ENCODE measurements around the gene MSGN1. TPM values are rescaled to one million over a fixed set of nuclear protein-coding genes. Genes with fewer than 3 reads are reported as not detected.

The MSGN1 gene
- total and polyA plus RNA-seq, 2 of the 8 experiments (the other 6 are each of a cell fraction or from before 2014, with no cell fraction given) = not detected

DNA sequence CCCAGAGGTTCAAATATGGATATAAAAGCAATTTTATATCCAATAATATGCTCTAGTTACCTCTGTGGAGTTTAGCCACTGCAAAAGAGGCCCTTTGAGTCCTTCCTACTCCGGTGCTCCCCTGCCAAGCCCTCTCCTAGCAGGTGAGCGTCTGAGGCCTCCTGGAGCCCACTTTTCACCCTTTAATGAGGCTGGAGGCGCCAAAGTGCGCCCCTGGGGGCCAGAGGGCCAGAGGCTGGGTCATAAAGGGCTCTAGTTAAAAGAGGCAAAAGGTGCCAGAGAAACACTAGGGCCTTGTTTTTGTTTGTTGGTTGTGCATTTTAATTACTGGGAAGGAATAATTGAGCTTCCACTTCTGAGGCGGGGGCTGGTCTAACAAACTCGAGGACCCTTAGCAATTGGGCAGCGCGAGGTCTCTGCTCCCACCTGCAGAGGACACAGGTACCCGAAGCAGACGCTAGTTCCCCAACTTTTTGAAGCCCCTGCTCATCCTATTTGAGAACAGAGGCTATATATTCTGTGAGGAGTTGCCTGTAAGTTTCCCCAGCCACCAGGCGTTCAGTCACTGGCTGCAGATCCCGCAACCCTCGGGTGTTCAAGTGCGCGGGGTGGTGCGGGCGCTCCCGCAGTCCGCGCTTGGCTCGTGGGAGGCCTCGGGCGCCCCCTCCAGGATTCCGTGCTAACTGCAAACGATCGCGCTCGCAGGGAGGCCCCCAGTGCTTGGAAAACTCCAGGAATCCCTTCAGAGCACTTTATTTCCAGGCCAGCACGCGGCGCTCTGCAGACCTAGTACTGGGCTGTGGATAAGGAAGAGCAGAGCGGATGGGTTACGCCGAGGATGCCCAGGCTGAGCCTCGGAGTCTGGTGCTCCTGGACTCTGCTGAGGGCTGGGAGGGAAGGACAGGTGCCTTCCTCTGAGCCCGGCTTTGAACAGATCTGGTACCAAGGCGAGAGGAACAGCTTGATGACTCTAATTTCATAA is 14.1 kb downstream of the MSGN1 start:
- H3K14ac ChIP-seq (ENCODE audit: insufficient read length) = no peak overlapping the region
- peaks cover 2 to 23% (median 17%) of the 10 kb centered on the region in 4 experiments for H3K27me3 ChIP-seq (replicated peaks in 1 of 4; ENCODE audit: control insufficient read depth in 3 of 4, extremely low read depth in 1 of 4, insufficient read depth in 3 of 4, low read length in 3 of 4)
- DNase-seq (ENCODE audit: low read depth in 1 of 2, low spot score in 2 of 2) (peak; percentile 85 to 99), FAIRE-seq (peak; percentile 86)
- H3K36me3 ChIP-seq (ENCODE audit: control insufficient read depth in 2 of 4, insufficient read depth in 4 of 4, low read length in 3 of 4) = no peaks in the 10 kb centered on the region
- H2BK20ac ChIP-seq (ENCODE audit: low read length) = no peak overlapping the region
- 15% methylated on average over 37 of the region's 37 CpGs; no CpG with 5 or more reads in 1 of the 2 experiments for WGBS, 2 experiments (ENCODE audit: extremely low coverage in 1 of 2, insufficient coverage in 1 of 2, insufficient read length in 1 of 2, insufficient replicate concordance in 2 of 2, low coverage in 1 of 2, low lambda C conversion rate in 2 of 2, missing lambda C conversion rate in 1 of 2)
- CTCF ChIA-PET (ENCODE audit: partially characterized antibody) = interaction anchor here (0.6 to 3.8 kb wide), 37 partner anchors 8 to 681 kb away, joined by 3 to 32 read pairs (median 3); partner anchors contain the start of genes GEN1, MSGN1 and SMC6
- H4K91ac ChIP-seq (replicated peaks; ENCODE audit: insufficient read length, low read length) = no peak overlapping the region
- no peaks in the 10 kb centered on the region for H3K9me3 ChIP-seq (ENCODE audit: insufficient read depth in 2 of 2, low read depth in 1 of 2, low read length in 1 of 2)
- H2BK120ac ChIP-seq (replicated peaks; ENCODE audit: low read depth, low read length) = no peak overlapping the region
- no peaks in the 10 kb centered on the region; a peak in 1 of 7 replicates for H3K4me1 ChIP-seq (replicated peaks in 1 of 4; ENCODE audit: control insufficient read depth in 3 of 4, insufficient read depth in 4 of 4, low read length in 3 of 4)
- no peak overlapping the region for H2BK5ac ChIP-seq (ENCODE audit: low read depth, low read length)
- H4K20me1 ChIP-seq (replicated peaks in 1 of 2; ENCODE audit: control insufficient read depth in 1 of 2, insufficient read depth in 2 of 2, low read length in 2 of 2) = no peaks in the 10 kb centered on the region
- H2AK5ac ChIP-seq (ENCODE audit: low read depth, low read length) = no peak overlapping the region
- no peak overlapping the region for H4K8ac ChIP-seq (ENCODE audit: extremely low read depth, insufficient read depth, low read length)
- H3K56ac ChIP-seq (replicated peaks; ENCODE audit: insufficient read length, low read depth, low read length) = no peak overlapping the region
- H3K18ac ChIP-seq (ENCODE audit: extremely low read depth, low read length) = no peak overlapping the region
- no peaks in the 10 kb centered on the region for H3K79me1 ChIP-seq (ENCODE audit: low read depth, low read length)
- H3K9ac ChIP-seq (replicated peaks in 1 of 4; ENCODE audit: extremely low read depth in 1 of 4, low read depth in 3 of 4, low read length in 3 of 4) = no peak overlapping the region
- no peak overlapping the region for H2BK15ac ChIP-seq (ENCODE audit: low read length)
- H3K79me2 ChIP-seq (ENCODE audit: control insufficient read depth in 1 of 2, insufficient read depth in 2 of 2, low read length in 2 of 2) = no peaks in the 10 kb centered on the region
- H3K23me2 ChIP-seq (ENCODE audit: low read depth, low read length) = no peaks in the 10 kb centered on the region
- POLR2A ChIA-PET (ENCODE audit: partially characterized antibody) = no interaction called here
- H3K4me2 ChIP-seq (ENCODE audit: insufficient read depth in 1 of 2, low read depth in 2 of 2, low read length in 2 of 2) = peak overlapping the region; percentile 1 to 67; a peak in 3 of 4 replicates
- H2BK12ac ChIP-seq (ENCODE audit: low read depth, low read length) = no peak overlapping the region
- H3K4me3 ChIP-seq (ENCODE audit: extremely low read depth in 1 of 4, insufficient read depth in 2 of 4, low read depth in 3 of 4, low read length in 4 of 4) = peak overlapping the region in 2 of 4 experiments; percentile 23 to 48; a peak in 3 of 8 replicates
- no peak overlapping the region for H3K27ac ChIP-seq (ENCODE audit: low read depth, low read length)
- no peak overlapping the region for H3K4ac ChIP-seq (replicated peaks; ENCODE audit: insufficient read length, low read depth, low read length)
- H4K5ac ChIP-seq (ENCODE audit: insufficient read length, low read depth, low read length) = no peak overlapping the region
- no peak overlapping the region for H3K23ac ChIP-seq (ENCODE audit: insufficient read length)
- peak overlapping the region; percentile 82; the same call in 1 of the 2 replicates for H2AFZ ChIP-seq (ENCODE audit: low read length)
- TF ChIP-seq ASH2L (IDR thresholded peaks at IDR 0.05; ENCODE audit: low read length) (peak; percentile 57), TBP (IDR thresholded peaks at IDR 0.05; ENCODE audit: low read depth, low read length) (peak; percentile 53), NANOG (IDR thresholded peaks at IDR 0.05; ENCODE audit: insufficient read depth, low read depth, low read length, poor library complexity, severe bottlenecking) (peak; percentile 68), BACH1 (IDR thresholded peaks at IDR 0.05; ENCODE audit: low read length) (peak; percentile 87), RAD21 (IDR thresholded peaks at IDR 0.05 in 1 of 2, conservative IDR thresholded peaks at IDR 0.05 in 1 of 2; ENCODE audit: low read depth in 2 of 2, low read length in 2 of 2) (peak; percentile 72 to 79), CBX8 (IDR thresholded peaks at IDR 0.05; ENCODE audit: borderline replicate concordance, low read depth, low read length) (no peak), KDM4A (IDR thresholded peaks at IDR 0.05; ENCODE audit: low read depth, low read length, severe bottlenecking) (peak; percentile 67), CREB1 (IDR thresholded peaks at IDR 0.05) (peak; percentile 35; the same call in 1 of the 2 replicates), GTF2F1 (IDR thresholded peaks at IDR 0.05; ENCODE audit: borderline replicate concordance, low read depth, low read length) (no peak)
- TF ChIP-seq, protein P1, sequence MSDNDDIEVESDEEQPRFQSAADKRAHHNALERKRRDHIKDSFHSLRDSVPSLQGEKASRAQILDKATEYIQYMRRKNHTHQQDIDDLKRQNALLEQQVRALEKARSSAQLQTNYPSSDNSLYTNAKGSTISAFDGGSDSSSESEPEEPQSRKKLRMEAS (IDR thresholded peaks at IDR 0.05) = peak; percentile 82

Measured in H1 (cell line).